ENCODE data around the gene RIPOR1. TPM values are rescaled to one million over a fixed set of nuclear protein-coding genes. Genes with fewer than 3 reads are reported as not detected.
A peak's percentile ranks its signal among the peaks of the same experiment; 100 is the strongest.

The RIPOR1 gene
- polyA plus RNA-seq, 1 of the 3 experiments (the other 2 are of a cell fraction), result 24.7 TPM

DNA sequence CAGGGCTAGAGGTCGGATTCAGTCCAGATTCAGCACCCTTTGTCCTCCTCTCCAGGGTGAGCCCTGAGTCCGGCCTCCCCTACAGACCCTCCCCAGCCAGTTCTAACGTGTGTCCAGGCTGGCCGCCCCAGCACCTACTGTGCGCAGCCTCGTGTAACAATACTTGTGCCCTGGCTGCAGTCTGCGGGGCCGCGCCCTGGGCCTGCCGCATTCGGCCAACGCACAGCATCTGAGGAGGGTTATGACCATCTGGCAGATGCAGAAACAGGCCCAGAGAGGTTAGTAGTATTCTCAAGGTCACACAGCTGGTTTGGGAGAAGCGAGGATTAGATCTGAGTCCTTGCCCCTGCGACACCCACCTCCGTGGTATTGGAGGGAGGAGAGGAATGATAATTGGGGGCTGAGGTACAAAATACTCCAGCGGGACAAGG is 968 bp downstream of the RIPOR1 start (continued):
- TF ChIP-seq, protein P1, sequence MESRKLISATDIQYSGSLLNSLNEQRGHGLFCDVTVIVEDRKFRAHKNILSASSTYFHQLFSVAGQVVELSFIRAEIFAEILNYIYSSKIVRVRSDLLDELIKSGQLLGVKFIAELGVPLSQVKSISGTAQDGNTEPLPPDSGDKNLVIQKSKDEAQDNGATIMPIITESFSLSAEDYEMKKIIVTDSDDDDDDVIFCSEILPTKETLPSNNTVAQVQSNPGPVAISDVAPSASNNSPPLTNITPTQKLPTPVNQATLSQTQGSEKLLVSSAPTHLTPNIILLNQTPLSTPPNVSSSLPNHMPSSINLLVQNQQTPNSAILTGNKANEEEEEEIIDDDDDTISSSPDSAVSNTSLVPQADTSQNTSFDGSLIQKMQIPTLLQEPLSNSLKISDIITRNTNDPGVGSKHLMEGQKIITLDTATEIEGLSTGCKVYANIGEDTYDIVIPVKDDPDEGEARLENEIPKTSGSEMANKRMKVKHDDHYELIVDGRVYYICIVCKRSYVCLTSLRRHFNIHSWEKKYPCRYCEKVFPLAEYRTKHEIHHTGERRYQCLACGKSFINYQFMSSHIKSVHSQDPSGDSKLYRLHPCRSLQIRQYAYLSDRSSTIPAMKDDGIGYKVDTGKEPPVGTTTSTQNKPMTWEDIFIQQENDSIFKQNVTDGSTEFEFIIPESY (IDR thresholded peaks at IDR 0.05; ENCODE audit: borderline replicate concordance, low read depth), result no peak
- TF ChIP-seq, protein P2, sequence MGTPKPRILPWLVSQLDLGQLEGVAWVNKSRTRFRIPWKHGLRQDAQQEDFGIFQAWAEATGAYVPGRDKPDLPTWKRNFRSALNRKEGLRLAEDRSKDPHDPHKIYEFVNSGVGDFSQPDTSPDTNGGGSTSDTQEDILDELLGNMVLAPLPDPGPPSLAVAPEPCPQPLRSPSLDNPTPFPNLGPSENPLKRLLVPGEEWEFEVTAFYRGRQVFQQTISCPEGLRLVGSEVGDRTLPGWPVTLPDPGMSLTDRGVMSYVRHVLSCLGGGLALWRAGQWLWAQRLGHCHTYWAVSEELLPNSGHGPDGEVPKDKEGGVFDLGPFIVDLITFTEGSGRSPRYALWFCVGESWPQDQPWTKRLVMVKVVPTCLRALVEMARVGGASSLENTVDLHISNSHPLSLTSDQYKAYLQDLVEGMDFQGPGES (IDR thresholded peaks at IDR 0.05; ENCODE audit: low read depth, low read length), result no peak
- TF ChIP-seq, protein P3, sequence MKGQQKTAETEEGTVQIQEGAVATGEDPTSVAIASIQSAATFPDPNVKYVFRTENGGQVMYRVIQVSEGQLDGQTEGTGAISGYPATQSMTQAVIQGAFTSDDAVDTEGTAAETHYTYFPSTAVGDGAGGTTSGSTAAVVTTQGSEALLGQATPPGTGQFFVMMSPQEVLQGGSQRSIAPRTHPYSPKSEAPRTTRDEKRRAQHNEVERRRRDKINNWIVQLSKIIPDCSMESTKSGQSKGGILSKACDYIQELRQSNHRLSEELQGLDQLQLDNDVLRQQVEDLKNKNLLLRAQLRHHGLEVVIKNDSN (IDR thresholded peaks at IDR 0.05; ENCODE audit: borderline replicate concordance, low read depth), result no peak
- TF ChIP-seq JUND (IDR thresholded peaks at IDR 0.05), result no peak

DNA sequence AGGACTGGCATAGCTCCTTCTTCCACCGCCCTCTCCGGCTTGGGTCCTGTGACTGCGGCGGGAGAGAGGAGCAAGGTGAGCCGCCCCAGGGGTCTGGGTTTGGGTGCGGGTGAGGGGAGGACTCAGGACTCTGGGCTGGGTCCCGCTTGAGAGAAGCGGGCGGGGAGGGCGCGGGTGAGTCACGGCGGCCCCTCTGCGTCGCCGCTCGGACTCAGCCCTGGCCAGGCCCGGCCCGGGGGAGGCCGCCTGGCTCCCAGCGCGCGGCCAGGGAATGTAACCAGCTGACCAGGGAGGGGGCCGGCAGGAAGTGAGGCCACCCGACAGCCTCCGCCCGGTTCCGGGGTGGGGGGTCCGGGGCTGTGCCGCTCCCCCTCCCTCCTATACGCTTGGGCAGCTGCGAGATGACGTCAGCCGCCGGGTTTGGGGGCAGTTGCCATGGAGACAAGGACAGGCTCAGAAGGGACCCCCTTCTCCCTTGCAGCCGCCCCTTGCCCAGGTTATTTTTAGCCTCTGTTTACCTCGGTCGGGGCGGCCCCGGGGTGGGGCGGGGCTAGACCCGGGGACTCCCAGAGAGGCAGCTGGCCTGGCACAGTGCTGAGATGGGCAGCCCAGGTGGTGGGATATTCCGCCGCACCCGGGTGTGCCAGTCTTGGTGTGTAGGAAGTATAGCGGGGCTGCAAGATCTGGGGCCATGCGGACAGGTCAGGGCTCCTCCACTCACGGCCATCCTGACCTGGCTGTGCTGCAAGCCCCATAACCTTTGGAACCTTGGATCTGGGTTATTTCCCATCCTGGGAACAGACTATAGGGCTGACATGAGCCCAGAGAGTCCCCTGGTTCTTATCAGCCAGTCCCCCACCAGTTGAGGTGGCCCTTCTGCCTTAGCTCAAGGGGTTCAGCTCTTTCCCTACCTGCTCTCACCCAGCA is 1.6 kb downstream of the RIPOR1 start:
- CTCF ChIA-PET, result interaction anchor here (0.9 to 6.6 kb wide), 17 partner anchors 9 to 184 kb away, joined by 3 to 60 read pairs (median 5); partner anchors contain the start of genes ATP6V0D1, C16orf86, CARMIL2 and CTCF
- H3K27ac ChIP-seq (ENCODE audit: low read depth in 2 of 2, low read length in 1 of 2), result peak overlapping the region; percentile 83; a peak in 3 of 4 replicates
- POLR2A ChIA-PET, result interaction anchor here (1.0 to 2.5 kb wide), 5 partner anchors 9 to 315 kb away, joined by 3 to 10 read pairs (median 7); partner anchors contain the start of genes ACD, C16orf86, CTCF and ENKD1
- peaks cover 20% of the 10 kb centered on the region for H3F3A ChIP-seq (replicated peaks; ENCODE audit: insufficient read depth)
- peak overlapping the region; percentile 77 to 99 for H3K4me3 ChIP-seq (ENCODE audit: low read depth in 2 of 2, low read length in 1 of 2)
- DNase-seq, result peak; percentile 89
- H3K4me1 ChIP-seq (ENCODE audit: control insufficient read depth in 1 of 2, insufficient read depth in 2 of 2, low read depth in 1 of 2, low read length in 1 of 2), result peaks cover 21% of the 10 kb centered on the region in 2 experiments; a peak in 3 of 4 replicates
- 16% methylated on average over 18 of the region's 48 CpGs for WGBS (ENCODE audit: low lambda C conversion rate)
- H2AFZ ChIP-seq (ENCODE audit: low read depth), result no peak overlapping the region
- H3K9me3 ChIP-seq, result no peaks in the 10 kb centered on the region
- H3K27me3 ChIP-seq (ENCODE audit: insufficient read depth), result no peaks in the 10 kb centered on the region
- peak overlapping the region; percentile 96 for H3K4me2 ChIP-seq
- H3K9me2 ChIP-seq, result no peaks in the 10 kb centered on the region
- H3K36me3 ChIP-seq (replicated peaks in 1 of 2; ENCODE audit: control insufficient read depth in 1 of 2, insufficient read depth in 2 of 2, low read length in 1 of 2), result peaks cover 0 to 4% of the 10 kb centered on the region in 2 experiments
- H4K20me1 ChIP-seq (ENCODE audit: insufficient read depth), result peaks cover 50% of the 10 kb centered on the region
- H3K79me2 ChIP-seq (ENCODE audit: insufficient read depth), result peaks cover 63% of the 10 kb centered on the region
- H3K9ac ChIP-seq, result peak overlapping the region; percentile 88
- TF ChIP-seq SIN3A (IDR thresholded peaks at IDR 0.05; ENCODE audit: borderline replicate concordance, low read depth, low read length), result no peak
- TF ChIP-seq POLR2AphosphoS5 (IDR thresholded peaks at IDR 0.05; ENCODE audit: low read depth, low read length), result no peak
- TF ChIP-seq CHD2 (IDR thresholded peaks at IDR 0.05; ENCODE audit: low read length, partially characterized antibody), result no peak
- TF ChIP-seq RFX5 (IDR thresholded peaks at IDR 0.05; ENCODE audit: low read length), result peak; percentile 47; the same call in 1 of the 2 replicates
- TF ChIP-seq, protein P2 (IDR thresholded peaks at IDR 0.05; ENCODE audit: low read depth, low read length), result no peak
- TF ChIP-seq, protein P4, sequence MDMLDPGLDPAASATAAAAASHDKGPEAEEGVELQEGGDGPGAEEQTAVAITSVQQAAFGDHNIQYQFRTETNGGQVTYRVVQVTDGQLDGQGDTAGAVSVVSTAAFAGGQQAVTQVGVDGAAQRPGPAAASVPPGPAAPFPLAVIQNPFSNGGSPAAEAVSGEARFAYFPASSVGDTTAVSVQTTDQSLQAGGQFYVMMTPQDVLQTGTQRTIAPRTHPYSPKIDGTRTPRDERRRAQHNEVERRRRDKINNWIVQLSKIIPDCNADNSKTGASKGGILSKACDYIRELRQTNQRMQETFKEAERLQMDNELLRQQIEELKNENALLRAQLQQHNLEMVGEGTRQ (IDR thresholded peaks at IDR 0.05; ENCODE audit: borderline replicate concordance, low read depth, low read length), result no peak
- TF ChIP-seq, protein P5, sequence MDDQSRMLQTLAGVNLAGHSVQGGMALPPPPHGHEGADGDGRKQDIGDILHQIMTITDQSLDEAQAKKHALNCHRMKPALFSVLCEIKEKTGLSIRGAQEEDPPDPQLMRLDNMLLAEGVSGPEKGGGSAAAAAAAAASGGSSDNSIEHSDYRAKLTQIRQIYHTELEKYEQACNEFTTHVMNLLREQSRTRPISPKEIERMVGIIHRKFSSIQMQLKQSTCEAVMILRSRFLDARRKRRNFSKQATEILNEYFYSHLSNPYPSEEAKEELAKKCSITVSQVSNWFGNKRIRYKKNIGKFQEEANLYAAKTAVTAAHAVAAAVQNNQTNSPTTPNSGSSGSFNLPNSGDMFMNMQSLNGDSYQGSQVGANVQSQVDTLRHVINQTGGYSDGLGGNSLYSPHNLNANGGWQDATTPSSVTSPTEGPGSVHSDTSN (IDR thresholded peaks at IDR 0.05), result 0 out of 2 replicates have a peak, but pooled peaks have one; percentile 12
- no peak for TF ChIP-seq RXRA (IDR thresholded peaks at IDR 0.05; ENCODE audit: borderline replicate concordance, low read depth)
- TF ChIP-seq, protein P6, sequence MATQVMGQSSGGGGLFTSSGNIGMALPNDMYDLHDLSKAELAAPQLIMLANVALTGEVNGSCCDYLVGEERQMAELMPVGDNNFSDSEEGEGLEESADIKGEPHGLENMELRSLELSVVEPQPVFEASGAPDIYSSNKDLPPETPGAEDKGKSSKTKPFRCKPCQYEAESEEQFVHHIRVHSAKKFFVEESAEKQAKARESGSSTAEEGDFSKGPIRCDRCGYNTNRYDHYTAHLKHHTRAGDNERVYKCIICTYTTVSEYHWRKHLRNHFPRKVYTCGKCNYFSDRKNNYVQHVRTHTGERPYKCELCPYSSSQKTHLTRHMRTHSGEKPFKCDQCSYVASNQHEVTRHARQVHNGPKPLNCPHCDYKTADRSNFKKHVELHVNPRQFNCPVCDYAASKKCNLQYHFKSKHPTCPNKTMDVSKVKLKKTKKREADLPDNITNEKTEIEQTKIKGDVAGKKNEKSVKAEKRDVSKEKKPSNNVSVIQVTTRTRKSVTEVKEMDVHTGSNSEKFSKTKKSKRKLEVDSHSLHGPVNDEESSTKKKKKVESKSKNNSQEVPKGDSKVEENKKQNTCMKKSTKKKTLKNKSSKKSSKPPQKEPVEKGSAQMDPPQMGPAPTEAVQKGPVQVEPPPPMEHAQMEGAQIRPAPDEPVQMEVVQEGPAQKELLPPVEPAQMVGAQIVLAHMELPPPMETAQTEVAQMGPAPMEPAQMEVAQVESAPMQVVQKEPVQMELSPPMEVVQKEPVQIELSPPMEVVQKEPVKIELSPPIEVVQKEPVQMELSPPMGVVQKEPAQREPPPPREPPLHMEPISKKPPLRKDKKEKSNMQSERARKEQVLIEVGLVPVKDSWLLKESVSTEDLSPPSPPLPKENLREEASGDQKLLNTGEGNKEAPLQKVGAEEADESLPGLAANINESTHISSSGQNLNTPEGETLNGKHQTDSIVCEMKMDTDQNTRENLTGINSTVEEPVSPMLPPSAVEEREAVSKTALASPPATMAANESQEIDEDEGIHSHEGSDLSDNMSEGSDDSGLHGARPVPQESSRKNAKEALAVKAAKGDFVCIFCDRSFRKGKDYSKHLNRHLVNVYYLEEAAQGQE (IDR thresholded peaks at IDR 0.05; ENCODE audit: low read depth, low read length), result no peak
- no peak for TF ChIP-seq JUND (IDR thresholded peaks at IDR 0.05)
- no peak for TF ChIP-seq NFIC (IDR thresholded peaks at IDR 0.05; ENCODE audit: borderline replicate concordance)
- no peak for TF ChIP-seq YY1 (IDR thresholded peaks at IDR 0.05; ENCODE audit: low read depth)
- TF ChIP-seq, protein P3 (IDR thresholded peaks at IDR 0.05; ENCODE audit: borderline replicate concordance, low read depth), result 0 out of 2 replicates have a peak, but pooled peaks have one; percentile 64

All from SK-N-SH (cell line).